GM18951 (cell line): ENCODE data around the gene RNF148.
"Not testable (repeated sequence)": the region's sequence is repeated elsewhere in the genome, so short reads cannot be mapped to it uniquely, and the experiment has no call there.

Experiments used
- POLR2A ChIP-seq: IDR thresholded peaks from 4 replicates; pipeline ENCODE4 v1.6.1; 2011; ENCODE audit warnings: mild to moderate bottlenecking; ENCODE audit not compliant: insufficient read length, insufficient read depth; ENCODE audit errors: extremely low read depth
- in situ Hi-C: fragments of 300-500 bp; cut with MboI; formaldehyde crosslinking; loops from one replicate; pipeline ENCODE4 v1.12.0; 2022; ENCODE audit warnings: low sequenced_read_pairs, mixed read lengths, inconsistent platforms; ENCODE audit not compliant: unreplicated experiment

Gene RNF148

DNA sequence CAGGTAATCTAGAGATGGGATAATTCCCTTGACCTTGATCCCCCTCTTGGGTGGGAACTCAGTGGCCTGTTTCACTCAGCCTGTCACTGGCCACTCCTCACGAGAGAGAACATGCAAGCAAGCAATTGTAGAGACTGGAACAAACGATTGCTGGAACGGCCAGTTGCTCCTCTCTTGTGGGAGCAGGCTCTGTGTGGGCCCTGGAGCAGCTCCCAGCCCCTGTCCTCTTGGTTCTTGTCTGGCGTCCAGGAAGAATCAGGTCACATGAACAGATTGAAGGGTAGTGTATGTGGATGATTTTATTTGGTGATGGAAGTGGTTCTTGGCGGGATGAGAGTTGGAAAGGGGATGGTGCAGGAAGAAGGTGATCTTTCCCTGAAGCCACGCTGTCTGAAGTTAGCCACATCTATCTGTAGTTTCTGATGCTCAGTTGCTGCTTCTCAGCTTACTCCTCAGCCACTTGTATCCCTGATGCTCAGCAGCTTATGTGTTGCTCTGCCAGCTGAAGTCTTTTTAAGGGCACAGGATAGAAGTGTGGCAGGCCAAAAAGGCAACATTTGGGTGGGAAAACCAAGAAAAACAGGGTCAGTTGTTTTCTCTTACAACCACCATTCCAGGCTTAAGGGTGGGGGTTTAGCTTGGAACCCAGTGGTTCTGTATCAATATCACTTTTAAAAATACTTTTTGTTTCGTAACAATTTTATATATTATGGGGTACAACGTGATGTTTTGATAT is 19.7 kb downstream of the RNF148 start:
- in situ Hi-C loops: no loop called here
- TF ChIP-seq POLR2A: no peak

DNA sequence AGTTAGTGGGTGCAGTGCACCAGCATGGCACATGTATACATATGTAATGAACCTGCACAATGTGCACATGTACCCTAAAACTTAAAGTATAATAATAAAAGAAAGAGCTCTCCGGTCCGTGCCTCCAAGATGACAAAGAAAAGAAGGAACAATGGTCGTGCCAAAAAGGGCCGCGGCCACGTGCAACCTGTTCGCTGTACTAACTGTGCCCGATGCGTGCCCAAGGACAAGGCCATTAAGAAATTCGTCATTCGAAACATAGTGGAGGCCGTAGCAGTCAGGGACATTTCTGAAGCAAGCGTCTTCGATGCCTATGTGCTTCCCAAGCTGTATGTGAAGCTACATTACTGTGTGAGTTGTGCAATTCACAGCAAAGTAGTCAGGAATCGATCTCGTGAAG is 21.5 kb downstream of the RNF148 start:
- in situ Hi-C loops: not testable (repeated sequence)

DNA sequence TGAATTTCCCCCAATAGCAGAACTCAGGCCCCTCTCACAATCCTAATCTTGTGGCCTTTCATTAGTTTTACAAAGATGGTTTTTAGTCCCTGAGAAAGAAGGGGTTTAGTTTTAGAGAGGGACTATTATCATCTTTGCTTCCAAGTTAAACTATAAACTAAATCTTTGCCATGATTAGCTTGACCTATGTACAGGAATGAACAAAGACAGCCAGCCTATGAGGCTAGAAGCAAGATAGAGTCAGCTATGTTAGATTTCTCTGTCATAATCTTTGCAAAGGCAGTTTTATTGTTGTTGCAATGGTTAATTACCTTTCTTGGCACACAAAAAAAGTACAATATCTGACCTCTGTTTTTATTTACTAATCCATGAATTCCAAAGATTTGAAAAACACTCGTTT is 22.9 kb downstream of the RNF148 start:
- in situ Hi-C loops: no loop called here
- no peak for TF ChIP-seq POLR2A

DNA sequence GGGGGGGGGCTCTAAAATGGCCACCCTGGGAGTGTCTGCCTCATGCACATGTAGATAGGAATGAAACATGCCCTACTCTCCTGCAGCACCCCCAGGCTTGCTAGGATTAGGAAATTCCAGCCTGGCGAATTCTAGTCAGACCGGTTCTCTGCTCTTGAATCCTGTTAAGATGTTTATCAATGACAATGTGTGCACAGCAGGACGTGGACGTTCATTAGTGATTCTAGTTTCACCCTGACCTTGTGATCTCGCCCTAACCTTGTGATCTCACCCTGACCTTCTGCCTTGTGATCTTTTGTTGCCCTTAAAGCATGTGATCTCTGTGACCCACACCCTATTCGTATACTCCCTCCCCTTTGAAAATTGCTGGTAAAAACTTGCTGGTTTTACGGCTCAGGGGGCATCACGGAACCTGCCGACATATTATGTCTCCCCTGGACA is 23.4 kb downstream of the RNF148 start:
- in situ Hi-C loops: not testable (repeated sequence)

DNA sequence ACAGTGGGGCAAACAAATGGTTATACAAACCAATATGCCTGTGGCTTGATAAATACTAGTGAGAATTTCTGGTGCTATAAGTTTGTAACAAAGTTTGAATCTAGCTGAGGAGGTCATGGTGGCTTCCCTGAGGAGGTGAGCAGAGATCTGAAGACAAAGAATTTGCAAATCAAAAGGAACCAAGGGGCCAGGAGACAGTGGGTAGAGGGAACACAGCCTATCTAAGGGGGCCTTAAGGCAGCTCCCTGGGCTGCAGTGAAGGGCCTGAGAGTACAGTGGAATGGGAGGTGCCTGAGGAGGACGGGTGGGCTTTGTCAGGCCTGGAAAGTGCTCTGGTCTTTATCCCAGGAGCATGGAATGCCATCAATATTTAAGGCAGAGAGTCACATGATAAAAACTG is 25.6 kb downstream of the RNF148 start:
- TF ChIP-seq POLR2A: no peak
- in situ Hi-C loops: no loop called here

DNA sequence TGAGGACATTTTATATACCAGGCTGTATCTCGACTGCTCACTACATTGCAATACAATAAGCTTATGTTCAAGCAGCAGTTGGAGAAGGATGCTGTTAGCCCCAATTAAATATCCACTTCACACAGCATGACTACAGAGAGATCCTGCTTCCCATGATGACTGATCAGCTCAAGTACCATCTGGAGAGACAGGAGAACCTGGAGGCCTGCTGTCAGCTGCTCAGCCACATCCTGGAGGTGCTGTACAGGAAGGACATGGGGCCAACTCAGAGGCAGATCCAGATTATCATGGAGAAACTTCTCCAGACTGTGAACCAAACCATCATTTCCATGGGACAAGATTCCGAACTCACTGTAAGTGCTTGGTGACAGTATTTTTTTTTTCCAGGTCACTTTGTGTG is 26.3 kb downstream of the RNF148 start:
- no peak for TF ChIP-seq POLR2A
- in situ Hi-C loops: no loop called here

DNA sequence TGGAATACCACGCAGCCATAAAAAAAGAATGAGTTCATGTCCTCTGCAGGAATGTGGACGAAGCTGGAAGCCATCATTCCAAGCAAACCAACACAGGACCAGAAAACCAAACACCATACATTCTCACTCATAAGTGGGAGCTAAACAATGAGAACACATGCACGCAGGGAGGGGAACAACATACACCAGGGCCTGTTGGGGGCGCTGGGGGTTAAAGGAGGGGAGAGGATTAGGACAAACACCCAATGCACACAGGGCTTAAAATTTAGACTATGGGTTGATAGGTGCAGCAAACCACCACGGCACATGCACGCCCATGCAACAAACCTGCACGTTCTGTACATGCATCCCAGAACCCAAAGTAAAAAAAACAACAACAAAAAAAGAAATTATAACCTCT is 27.1 kb downstream of the RNF148 start:
- no peak for TF ChIP-seq POLR2A
- in situ Hi-C loops: no loop called here

DNA sequence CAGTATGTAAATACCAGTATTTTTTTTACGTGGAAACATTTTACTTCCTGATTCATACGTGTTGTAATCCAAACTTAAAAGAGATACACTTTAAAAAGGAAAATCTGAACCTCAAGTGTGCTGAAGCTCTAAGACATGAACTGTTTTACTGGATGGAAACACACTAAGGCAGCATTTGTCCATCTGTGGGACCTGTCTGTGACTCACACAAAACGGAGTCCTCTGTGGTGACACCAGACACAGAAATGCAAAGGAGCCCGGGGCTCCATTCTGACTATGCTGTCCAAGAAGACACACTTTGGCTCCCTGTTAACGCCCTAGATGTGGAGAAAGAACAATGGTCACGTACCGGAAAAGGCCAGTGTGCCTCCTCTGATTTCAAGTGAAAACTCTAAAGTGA is 27.7 kb downstream of the RNF148 start:
- in situ Hi-C loops: no loop called here
- TF ChIP-seq POLR2A: no peak

DNA sequence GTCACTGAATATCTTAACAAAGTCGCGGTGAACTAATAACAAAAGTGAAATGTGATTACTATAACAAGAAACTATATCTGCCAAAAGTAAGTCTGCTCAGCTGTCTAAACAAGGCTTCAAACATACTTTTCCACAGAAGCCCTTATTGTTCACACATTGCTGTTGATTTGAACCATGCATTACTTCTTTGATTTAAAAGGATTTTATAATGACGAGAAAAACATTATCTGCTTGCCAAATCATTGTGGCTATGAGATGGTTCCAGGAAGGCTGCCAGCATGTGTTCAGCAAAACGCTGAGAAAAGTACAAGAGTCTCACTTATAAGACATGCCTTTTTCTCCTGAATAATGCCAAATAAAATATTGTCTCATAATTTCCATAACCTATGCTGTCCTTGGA is 28.2 kb downstream of the RNF148 start:
- in situ Hi-C loops: no loop called here
- no peak for TF ChIP-seq POLR2A

DNA sequence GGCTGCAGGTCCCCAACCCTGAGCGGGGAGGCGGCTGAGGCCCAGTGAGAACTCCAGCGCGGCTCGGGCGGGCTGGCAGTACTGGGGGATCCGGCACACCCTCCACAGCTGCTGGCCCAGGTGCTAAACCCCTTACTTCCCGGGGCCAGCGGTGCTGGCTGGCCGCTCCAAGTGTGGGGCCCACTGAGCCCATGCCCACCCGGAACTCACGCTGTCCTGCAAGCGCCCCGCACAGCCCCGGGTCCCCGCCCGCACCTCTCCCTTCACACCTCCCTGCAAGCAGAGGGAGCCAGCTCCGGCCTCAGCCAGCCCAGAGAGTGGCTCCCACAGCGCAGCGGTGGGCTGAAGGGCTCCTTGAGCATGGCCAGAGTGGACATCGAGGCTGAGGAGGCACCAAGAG is 28.8 kb downstream of the RNF148 start:
- no peak for TF ChIP-seq POLR2A
- in situ Hi-C loops: no loop called here

DNA sequence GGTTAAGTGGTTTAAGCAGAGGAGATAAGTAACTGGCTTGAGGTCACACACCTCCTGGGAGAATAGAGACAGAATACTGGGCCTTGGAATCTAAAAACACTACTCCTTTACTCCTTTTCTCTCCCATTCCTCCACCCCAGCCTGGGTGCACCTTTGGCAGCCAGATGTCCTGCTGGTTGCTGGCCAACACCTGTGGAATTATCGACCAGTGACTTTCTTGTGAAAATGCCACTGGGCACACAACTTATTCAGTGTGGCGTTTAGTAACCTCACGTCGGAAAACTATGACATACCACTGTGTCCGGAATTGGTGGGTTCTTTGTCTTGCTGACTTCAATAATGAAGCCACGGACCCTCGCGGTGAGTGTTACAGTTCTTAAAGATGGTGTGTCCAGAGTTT is 30.2 kb downstream of the RNF148 start:
- TF ChIP-seq POLR2A: no peak
- in situ Hi-C loops: no loop called here

DNA sequence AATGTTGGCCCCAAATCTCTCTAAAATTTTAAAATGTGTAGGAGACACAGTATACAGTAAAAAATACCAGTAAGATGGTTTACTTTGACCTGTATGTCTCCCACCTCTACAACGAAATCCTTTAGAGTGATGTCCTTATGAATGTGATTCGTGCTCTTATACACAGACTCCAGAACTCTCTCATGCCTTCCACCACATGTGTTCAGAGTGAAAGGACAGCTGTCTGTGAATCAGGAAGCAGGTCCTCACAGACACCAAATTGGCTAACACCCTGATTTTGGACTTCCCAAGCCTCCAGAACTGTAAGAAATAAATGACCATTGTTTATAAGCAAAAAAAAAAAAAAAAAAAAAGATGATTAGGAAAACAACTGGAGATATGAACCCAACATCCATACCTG is 39.0 kb downstream of the RNF148 start:
- in situ Hi-C loops: no loop called here
- no peak for TF ChIP-seq POLR2A

DNA sequence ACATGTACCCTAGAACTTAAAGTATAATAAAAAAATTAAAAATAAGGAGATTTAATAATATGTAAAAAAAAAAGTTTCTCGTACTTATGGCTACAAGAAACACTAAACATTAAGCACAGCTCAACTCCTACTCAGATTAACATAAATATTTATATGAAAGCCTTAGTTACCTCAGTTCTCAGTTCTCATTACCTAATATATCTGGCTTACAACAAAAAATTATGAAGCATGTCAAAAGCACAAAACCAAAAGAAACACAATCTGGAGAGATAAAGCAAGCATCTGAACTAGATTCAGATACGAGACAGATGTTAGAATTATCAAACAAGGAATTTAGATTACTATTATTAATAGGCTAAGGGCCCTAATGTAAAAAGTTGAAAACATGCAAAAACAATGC is 43.9 kb downstream of the RNF148 start:
- TF ChIP-seq POLR2A: no peak
- in situ Hi-C loops: no loop called here

DNA sequence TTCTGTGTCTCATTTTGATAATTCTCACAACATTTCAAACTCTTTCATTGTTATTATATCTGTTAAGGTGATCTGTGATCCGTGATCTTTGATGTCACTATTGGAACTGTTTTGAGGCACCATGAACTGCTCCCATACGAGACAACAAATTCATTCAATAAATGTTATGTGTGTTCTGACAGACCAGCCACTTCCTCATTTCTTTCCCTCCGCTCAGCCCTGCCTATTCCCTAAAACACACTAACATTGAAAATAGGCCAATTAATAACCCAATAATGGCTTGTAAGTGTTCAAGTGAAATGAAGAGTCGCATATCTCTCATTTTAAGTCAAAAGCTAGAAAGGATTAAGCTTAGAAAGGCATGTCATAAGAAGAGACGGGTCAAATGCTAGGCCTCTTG is 49.0 kb downstream of the RNF148 start:
- in situ Hi-C loops: no loop called here
- no peak for TF ChIP-seq POLR2A

DNA sequence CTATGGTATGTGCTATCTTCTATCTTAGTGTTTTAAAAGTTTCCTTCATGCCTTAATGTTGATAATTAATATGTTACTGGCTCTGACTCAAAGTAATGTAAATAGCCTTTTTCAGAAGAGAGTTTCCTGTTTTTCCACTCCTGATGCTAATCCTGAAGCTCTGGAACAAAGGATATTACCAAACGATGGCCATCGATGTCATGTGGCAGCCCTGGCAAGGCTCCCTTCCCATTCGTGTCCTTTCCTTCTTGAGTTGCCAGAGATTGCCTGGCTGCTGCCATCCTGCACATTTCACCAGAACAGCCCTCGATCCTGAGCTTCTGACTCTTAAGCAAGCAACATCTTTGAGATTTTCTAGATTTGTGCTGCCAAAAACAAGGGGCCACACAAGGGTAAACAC is 49.8 kb downstream of the RNF148 start:
- TF ChIP-seq POLR2A: no peak
- in situ Hi-C loops: no loop called here
